ENCODE data around the gene COL4A3.

COL4A3 gene

DNA sequence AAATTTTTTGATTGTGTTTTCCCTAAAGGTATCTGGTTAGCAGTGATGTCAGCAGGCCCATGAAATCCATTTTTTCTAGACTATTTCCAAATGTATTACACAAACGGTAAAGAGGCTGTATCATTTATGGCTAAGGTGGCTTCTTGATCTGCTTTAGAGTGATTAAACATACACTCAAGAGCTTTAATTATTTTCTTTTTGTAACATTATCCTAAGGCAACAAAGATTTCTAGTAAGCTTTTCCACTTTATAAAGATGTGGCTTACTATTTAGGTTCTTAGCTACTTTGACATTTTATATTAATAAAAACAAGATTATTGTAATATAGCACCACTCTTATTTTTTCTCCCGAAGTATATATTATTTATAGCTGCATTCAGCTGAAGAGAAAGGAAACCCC lies 177.1 kb downstream of the COL4A3 start:
- no peak for DNase-seq (ENCODE audit: low spot score)

DNA sequence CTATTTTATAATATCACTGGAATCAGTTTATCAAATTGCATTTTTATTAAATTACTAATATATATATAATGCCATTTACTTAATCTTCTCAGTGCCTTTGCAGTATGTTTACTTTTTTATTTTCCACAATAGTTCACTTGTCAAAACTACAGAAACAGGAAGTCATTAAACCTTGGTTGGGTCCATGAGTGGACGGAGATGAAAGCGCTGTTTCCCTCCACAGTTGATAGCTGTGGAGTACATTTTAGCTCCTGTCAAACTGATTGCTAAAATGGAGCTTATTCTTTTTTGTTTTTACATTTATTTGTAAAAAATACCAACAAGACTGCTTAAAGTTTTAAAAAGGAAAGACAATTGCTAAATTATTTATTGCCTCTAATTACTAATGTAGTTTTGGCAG lies 179.8 kb downstream of the COL4A3 start:
- DNase-seq (ENCODE audit: low spot score), result no peak

DNA sequence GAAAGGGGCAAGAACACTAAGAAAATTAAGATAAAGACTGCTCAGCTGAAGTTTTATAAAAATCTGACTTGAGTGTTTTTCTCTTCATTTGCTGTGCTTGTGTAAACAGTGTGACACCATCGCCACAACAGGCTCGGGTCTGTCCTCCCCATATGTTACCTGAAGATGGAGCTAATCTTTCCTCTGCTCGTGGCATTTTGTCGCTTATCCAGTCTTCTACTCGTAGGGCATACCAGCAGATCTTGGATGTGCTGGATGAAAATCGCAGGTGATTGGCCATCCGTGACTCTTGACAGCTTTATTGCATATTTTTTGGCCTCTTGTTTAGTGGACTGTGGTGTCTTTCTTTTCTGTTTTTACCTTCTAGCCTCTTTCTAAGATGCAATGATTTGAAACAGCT lies 182.7 kb downstream of the COL4A3 start:
- no peak for DNase-seq (ENCODE audit: low spot score)

DNA sequence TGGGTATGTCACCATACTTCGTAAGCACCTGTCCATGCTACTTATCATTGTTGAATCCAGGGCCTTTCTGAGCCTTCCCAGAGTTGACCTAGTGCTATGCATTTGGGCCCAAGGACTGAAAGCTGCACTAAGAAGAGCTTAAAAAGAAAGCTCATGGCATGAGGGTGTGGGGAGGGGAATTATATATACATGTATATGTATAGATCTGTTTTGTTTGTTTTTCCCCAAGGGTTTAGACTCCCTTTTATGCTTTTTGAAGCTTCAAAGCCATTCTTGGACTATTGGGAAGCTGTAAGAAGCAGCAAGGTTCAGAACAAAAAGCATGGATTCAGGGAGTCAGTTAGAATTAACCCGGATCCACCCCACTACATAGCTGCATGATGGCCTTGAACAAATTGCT lies 183.9 kb downstream of the COL4A3 start:
- DNase-seq (ENCODE audit: low spot score), result no peak

DNA sequence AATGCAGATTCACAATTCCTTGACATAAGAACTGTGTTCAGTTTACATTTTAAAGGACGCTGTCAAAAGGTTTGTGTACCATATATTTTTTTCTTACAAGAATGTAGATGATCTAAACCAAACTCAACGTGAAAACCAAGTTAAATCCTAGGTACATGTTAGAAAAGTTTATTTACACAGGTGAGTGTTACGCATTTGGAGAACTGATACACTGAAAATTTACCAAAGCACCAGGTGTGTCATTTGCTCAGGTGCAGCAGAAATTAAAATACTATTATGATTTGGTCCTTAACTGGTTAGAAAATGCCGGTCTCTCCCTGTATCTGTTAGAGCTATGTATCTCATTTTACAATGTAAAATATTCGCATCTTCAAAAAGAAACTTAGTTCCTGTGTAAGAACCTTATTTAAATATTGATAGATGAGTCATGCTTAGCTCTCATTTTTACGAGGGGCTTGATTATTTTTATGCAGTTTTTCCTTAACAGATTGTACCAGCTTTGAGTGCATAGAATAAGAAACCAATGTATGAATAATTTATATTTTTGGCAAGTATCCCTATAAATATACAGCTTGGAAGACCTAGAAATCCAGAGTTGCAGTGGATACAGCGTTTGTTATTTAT lies 185.7 kb downstream of the COL4A3 start:
- no peak for DNase-seq (ENCODE audit: low spot score)

DNA sequence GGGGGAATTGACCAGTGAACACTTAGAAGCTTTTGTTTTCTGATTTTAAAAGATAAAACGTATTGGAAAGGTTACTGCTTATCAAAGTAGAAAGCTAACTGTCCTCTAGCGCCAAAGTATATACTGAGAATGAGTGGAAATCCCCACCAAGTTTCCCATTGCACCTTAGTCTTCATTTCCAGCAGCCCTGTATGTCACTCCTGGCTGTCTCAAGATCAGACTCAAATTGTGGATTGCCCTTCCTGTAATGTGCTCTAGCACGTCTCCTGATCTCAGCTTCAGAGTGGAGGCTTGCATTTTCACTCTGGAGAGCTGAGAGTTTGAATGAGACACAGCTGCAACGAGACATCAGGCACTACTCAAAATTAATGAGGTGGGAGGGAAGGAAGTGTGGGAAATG lies 187.2 kb downstream of the COL4A3 start:
- DNase-seq (ENCODE audit: low spot score), result no peak

DNA sequence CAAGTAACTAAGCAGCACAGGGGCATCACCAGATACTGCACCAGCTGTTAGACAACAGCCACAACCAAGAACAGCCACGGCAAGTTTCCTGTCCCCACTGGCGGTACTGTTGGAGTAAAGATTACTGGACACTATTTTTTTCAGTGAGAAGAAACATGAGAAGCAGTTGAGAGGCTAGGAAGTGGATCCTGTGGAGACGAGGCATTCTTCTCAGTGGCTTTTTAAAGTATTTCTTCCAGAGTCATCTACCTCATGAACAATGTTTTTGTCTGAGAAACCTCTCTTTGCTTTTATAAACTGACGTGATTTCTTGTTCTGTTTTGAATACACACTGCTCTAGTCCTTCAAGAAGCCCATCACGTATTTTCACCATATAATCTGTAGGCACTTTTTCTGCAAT lies 195.9 kb downstream of the COL4A3 start:
- no peak for DNase-seq (ENCODE audit: low spot score)

DNA sequence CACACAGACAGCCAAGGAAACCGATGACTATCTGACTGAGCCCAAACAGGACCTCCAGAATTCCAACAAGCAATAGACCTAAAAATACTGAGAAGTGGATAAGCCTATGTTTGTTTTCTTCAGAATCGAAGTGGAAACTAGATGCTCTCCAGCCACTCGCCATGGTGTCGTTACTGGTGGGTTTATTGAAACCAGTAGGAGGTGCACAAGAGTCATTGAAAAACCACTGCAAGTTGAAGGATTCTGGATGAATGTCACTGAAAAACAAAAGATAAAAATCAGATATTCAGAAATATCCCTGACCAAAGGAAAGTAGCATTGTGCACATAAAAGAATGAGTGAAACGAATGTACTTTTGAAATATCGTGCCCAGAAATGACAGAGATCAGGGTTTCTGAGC lies 199.3 kb downstream of the COL4A3 start:
- no peak for DNase-seq (ENCODE audit: low spot score)
